M059J (cell line): ENCODE measurements around the gene SETD5. TPM values are rescaled to one million over a fixed set of nuclear protein-coding genes. Genes with fewer than 3 reads are reported as not detected.

Source experiments
- DNase-seq: peaks from one replicate; pipeline ENCODE4 v3.0.0-alpha.2; 2012; ENCODE audit warnings: low read depth
- total RNA-seq: library from RNA; depleted of rRNA; stranded (reverse); fragments of >200 nt; shearing (Covaris generic); gene quantifications from 2 replicates; pipeline ENCODE4 v1.2.3, GENCODE V29; 2014; rRNA removed

SETD5 gene
- total RNA-seq, 1 experiment from 2014 or later, result 57.2 TPM

GRCh38 chr3:9512456-9513045, 115.1 kb downstream of the SETD5 start:
- no peak for DNase-seq

GRCh38 chr3:9514306-9514705, 116.9 kb downstream of the SETD5 start:
- no peak for DNase-seq

- DNase-seq, result no peak
Measured at GRCh38 chr3:9514956-9515355, 117.5 kb downstream of the SETD5 start.

DNA sequence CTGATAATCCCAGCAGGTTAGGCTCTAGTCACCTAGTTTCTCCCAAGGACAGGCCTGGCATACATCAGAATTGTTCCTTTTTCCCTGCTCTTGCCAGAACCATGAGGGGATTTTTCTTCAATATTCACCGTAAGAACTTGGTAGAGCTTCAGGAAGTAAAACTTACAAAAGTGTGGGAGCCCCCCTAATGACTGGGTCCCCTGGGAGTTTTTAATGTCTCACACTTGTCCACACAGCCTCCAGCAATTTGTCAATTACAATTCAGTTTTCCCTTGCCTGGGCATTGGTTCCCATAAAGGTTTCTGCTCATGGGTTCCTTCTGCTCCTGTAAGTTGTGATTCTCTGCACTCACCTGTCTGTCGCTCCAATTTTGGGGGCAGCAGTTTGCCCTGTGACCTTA, 127.7 kb downstream of the SETD5 start:
- no peak for DNase-seq

Other genes starting within 250 kb of the SETD5 start
- 0.57 and 2.6 TPM in 2 replicates for gene SRGAP3, start 148.0 kb upstream of the SETD5 start, total RNA-seq
- 24.4 and 29.3 TPM in 2 replicates for gene THUMPD3, start 34.6 kb upstream of the SETD5 start, total RNA-seq
- 0.05 TPM in 1 of 2 replicates, not detected in the other for gene LHFPL4, start 156.2 kb downstream of the SETD5 start, total RNA-seq